GM19468 (cell line): ENCODE data around the gene HOXA11.

Experiments
- ATAC-seq: cut with Tn5 transposase; IDR thresholded peaks from one replicate; pipeline ENCODE4 v1.9.1; 2021; ENCODE audit warnings: mild to moderate bottlenecking, moderate library complexity, moderate number of reproducible peaks; ENCODE audit not compliant: unreplicated experiment; ENCODE audit errors: extremely low read depth

HOXA11 gene

DNA sequence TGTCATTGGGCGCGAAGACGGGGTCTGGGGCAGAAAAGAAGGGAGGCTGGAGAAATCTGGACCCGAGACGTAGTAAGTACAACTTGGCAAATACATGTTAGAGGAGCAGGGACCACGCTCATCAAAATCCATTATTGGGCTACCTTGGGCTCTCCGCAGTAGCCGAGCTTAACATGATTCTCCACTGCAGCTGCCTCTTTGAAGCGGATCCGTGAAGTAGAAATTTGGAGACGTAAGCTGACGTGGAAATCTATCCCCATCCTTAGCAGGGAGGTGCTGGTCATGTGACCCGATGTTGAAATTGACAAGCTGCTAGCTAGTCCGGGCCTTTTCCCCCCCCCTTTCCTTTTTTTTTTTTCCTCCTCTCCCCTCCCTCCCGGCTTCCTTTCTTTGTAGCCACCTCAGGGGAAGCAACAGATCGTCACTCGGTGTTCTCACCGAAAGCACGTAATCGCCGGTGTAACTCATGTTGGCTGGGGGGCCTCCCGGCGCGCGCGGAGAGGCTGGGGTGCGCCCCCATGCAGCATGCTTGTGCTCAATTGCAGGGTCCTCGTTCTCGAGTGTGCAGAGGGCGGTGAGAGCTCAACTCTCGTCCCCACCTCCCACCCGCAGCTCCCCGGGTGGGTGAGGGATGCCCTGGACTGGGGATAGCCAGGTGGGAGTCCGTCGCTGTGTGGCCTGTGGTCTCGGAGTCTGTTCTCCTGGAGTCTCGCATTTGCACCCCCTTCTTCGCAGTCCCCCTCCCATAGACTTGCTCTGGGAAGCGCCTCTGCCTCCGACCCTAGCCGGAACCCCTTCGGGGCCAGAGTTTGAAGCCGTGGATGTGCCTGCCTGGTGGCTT, at the start of gene HOXA11:
Gene HOXA11, minus strand, starts transcription at position 220 of the 841 bp plus-strand sequence. Its CDS starts 88 bp downstream, at position 132.
- no peak for ATAC-seq

GRCh38 chr7:27229448-27229847, 44.4 kb upstream of the HOXA11 start:
- ATAC-seq, result no peak

DNA sequence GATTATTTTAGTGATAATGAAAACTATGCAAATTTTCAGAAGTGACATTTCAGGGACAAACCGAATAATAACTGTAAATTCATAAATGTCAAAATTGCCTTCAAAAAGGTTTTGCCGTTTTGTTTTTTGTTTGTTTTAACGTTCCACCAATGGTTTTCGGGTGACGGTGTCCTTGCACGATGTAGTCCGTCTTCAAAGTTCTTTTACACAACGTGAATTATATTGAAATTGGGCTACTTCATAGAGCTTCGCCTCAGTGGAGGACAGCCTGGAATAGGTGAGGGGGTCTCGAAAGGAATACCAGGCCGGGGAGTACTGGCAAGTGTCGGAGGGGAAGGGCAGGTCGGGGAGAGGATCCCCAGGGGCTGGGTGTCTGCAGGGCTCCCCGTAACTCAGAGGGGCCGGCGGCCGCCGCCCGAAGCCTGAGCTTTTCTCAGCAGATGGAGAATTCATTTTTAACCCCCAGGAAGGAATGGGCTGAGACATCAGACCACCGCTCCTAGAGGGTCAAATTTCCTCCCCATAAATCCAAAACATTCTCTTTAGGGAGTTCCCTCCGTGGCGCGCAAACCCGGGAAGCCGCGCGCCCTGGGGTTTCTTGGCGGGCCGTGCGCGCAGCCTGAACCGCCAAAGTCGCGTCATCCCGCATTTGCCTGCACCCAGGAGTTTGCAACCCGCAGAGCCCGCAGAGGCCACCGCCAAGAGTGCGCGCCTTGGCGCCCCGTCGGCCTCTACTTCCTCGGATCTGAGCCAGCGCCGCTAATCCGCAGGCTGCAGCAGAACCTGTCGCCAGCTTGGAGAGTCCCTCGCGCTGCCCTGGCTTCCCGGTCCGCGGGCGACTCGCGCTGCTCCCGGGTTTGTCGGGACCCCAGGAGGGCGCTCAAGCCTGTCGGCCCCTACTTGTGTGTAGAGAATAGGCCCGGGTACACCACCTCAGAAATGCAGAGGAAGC, 40.2 kb upstream of the HOXA11 start:
- ATAC-seq, result no peak

- ATAC-seq, result no peak
Observed at GRCh38 chr7:27223941-27224575, 39.0 kb upstream of the HOXA11 start.

GRCh38 chr7:27221201-27221797, 36.3 kb upstream of the HOXA11 start:
- no peak for ATAC-seq

GRCh38 chr7:27220440-27220955, 35.5 kb upstream of the HOXA11 start:
- no peak for ATAC-seq

DNA sequence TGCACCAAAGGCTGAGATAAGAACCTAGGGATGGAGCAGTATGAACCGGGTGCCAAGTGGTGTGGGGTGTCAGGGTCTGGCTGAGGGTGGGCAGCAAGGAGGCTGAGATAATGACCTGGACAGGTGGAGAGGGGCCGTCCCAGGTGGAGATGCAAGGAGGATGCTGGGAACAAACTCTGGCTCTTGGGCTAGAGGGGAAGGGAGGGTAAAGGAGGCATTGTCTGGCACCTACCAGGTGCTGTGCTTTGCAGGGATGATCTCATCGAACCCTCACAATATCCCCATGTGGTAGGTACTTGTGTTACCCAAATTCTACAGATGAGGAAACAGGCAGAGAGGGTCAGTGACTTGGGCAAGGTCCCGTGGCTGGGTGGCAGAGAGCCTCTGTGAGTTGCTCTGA, 34.8 kb upstream of the HOXA11 start:
- ATAC-seq, result no peak

- ATAC-seq, result no peak
Observed at GRCh38 chr7:27217951-27218350, 32.9 kb upstream of the HOXA11 start.

- no peak for ATAC-seq
Observed at GRCh38 chr7:27215356-27215755, 30.3 kb upstream of the HOXA11 start.

DNA sequence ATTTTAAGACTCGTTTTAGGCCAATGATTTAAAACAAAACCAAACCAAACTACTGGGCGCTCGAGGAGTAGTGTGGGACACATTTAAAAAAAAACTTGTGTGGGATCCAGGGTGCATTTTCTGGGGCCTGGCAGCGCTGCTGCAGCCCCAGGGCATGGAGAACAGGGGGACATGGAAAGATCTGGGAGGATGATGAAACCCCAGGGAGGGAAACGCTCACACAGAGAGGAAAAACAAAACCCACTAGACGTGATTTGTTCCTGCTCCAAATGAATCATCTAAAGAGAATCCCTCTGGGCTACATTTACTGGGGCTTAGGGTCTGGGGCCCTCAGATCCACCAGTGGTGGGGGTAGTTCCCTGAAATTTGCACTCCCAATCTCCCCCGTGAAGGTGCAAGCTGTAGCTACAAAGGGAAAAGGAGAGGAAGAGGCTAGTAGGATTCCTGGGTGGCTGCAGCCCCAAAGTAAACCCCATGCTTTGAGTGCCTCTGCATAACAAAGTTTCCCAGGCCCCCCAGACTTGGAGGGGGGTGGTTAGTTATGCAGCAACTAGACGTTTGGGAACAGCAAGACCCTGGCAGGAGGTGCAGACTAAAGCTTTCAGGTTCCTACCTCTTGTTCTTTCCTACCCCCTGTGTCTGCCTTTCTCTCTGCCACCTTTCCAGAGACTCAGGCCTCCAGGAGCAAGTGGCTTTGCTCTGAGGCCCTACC, 29.4 kb upstream of the HOXA11 start:
- no peak for ATAC-seq

GRCh38 chr7:27213433-27214238, 28.6 kb upstream of the HOXA11 start:
- ATAC-seq, result no peak

DNA sequence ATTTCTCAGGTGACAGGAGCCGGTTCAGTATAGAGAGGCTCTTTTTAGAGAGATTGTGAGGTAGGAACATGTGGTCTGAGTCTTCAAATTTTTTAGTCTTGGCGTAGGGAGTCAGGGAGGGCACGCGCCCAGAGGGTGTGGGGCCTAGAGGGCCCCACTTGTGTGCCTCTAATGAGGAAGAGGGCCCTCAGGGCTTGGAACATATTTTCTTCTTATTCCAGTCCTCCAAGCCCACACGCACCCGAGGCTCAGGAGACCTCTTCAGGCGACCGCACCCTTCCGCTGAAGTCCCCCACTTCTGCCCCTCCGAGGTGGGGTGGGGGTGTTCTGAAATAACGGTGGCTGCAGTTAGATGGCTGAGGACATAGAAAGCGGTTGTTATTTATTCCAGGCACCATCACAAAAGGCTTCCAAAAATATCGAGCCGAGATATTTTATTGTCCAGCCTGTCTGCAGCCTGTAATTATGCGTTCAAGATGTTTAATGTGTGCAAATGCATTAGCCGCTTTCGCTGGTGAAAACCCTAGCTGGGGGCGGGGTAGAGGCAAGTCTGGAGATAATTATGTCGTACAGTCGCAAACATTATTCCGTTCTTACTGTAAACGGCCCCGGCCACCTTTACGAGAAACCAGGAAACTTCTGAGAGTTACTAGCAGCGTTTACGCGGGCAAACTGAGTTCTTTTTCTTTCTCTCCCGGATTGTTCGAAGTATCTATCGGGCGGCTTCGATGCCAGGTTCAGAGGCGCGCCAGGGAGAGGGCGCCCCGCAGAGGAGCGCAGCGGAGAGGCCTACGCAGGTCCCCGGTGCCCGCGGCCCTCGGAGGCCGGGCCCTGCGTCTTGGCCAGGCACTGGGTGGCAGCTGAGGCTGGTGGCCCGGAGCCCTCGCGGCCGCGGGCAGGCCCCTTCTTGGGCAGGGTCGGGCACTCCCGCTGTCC, 27.7 kb upstream of the HOXA11 start:
- ATAC-seq, result no peak

GRCh38 chr7:27211764-27212204, 26.8 kb upstream of the HOXA11 start:
- ATAC-seq, result no peak

GRCh38 chr7:27211084-27211446, 26.0 kb upstream of the HOXA11 start:
- ATAC-seq, result no peak

- no peak for ATAC-seq
Observed at GRCh38 chr7:27210441-27211083, 25.5 kb upstream of the HOXA11 start.

GRCh38 chr7:27209933-27210440, 25.0 kb upstream of the HOXA11 start:
- ATAC-seq, result no peak

GRCh38 chr7:27208998-27209397, 24.0 kb upstream of the HOXA11 start:
- no peak for ATAC-seq
